ENCODE data around the gene RPS6KL1.

The RPS6KL1 gene

GRCh38 chr14:74882103-74882920 lies 40.7 kb downstream of the RPS6KL1 start:
- DNase-seq (ENCODE audit: low spot score), result peak; percentile 55

- DNase-seq (ENCODE audit: low spot score), result peak; percentile 95
Measured at GRCh38 chr14:74881431-74882102, 41.5 kb downstream of the RPS6KL1 start, which contains the start of gene DLST. Gene DLST (plus strand): TSS chr14:74881916. CDS start chr14:74881954, 38 bp downstream.

- DNase-seq (ENCODE audit: low spot score), result no peak
Measured at GRCh38 chr14:74879427-74880182, 43.5 kb downstream of the RPS6KL1 start.

GRCh38 chr14:74875941-74876913 lies 46.8 kb downstream of the RPS6KL1 start, which contains the start of gene PROX2:
Gene PROX2 (minus strand): TSS chr14:74876145. CDS start chr14:74863834, 12,311 bp downstream.
- DNase-seq (ENCODE audit: low spot score), result peak; percentile 46

GRCh38 chr14:74875204-74875603 lies 47.9 kb downstream of the RPS6KL1 start:
- DNase-seq (ENCODE audit: low spot score), result no peak

- no peak for DNase-seq (ENCODE audit: low spot score)
Measured at GRCh38 chr14:74871819-74872218, 51.2 kb downstream of the RPS6KL1 start.

- DNase-seq (ENCODE audit: low spot score), result no peak
Measured at GRCh38 chr14:74868739-74869138, 54.3 kb downstream of the RPS6KL1 start.

GRCh38 chr14:74867673-74868072 lies 55.4 kb downstream of the RPS6KL1 start:
- no peak for DNase-seq (ENCODE audit: low spot score)

GRCh38 chr14:74866708-74867389 lies 56.2 kb downstream of the RPS6KL1 start:
- DNase-seq (ENCODE audit: low spot score), result no peak

GRCh38 chr14:74865156-74865555 lies 57.9 kb downstream of the RPS6KL1 start:
- no peak for DNase-seq (ENCODE audit: low spot score)

- DNase-seq (ENCODE audit: low spot score), result no peak
Measured at GRCh38 chr14:74864198-74864597, 58.9 kb downstream of the RPS6KL1 start.

GRCh38 chr14:74863274-74863673 lies 59.8 kb downstream of the RPS6KL1 start:
- DNase-seq (ENCODE audit: low spot score), result no peak

- DNase-seq (ENCODE audit: low spot score), result no peak
Measured at GRCh38 chr14:74861734-74862090, 61.3 kb downstream of the RPS6KL1 start.

GRCh38 chr14:74860899-74861733 lies 61.9 kb downstream of the RPS6KL1 start:
- DNase-seq (ENCODE audit: low spot score), result peak; percentile 68

- peak; percentile 25 for DNase-seq (ENCODE audit: low spot score)
Measured at GRCh38 chr14:74859757-74860552, 63.1 kb downstream of the RPS6KL1 start.

- no peak for DNase-seq (ENCODE audit: low spot score)
Measured at GRCh38 chr14:74858022-74858421, 65.0 kb downstream of the RPS6KL1 start.

- DNase-seq (ENCODE audit: low spot score), result no peak
Measured at GRCh38 chr14:74856366-74856765, 66.7 kb downstream of the RPS6KL1 start.

GRCh38 chr14:74855945-74856344 lies 67.1 kb downstream of the RPS6KL1 start:
- no peak for DNase-seq (ENCODE audit: low spot score)

GRCh38 chr14:74855021-74855420 lies 68.0 kb downstream of the RPS6KL1 start:
- no peak for DNase-seq (ENCODE audit: low spot score)

Measured in hepatic stellate cell (primary cell).